C4-2B (cell line): Measurements from ENCODE around the gene ATP6V0E2.
"Not testable (repeated sequence)": the region's sequence is repeated elsewhere in the genome, so short reads cannot be mapped to it uniquely, and the experiment has no call there.

Experiments
- H3K27ac ChIP-seq: fragments of 450-650 bp; 2 replicates; pipeline ENCODE4 v1.5.1; 2017
- CTCF ChIP-seq: fragments of 450-650 bp; conservative IDR thresholded peaks from 2 replicates; pipeline ENCODE4 v1.5.1; 2017; ENCODE audit warnings: mild to moderate bottlenecking
- ZFX ChIP-seq: fragments of 450-650 bp; IDR thresholded peaks from 2 replicates; pipeline ENCODE4 v1.6.1; 2017

Gene ATP6V0E2

GRCh38 chr7:149887311-149887710 lies 13.5 kb downstream of the ATP6V0E2 start:
- H3K27ac ChIP-seq = no peak overlapping the region
- TF ChIP-seq CTCF (no peak), ZFX (no peak)

GRCh38 chr7:149890715-149891114 lies 16.9 kb downstream of the ATP6V0E2 start:
- not testable (repeated sequence) for H3K27ac ChIP-seq

- H3K27ac ChIP-seq = not testable (repeated sequence)
These were observed 21.2 kb downstream of the ATP6V0E2 start for GRCh38 chr7:149894957-149895356.

- H3K27ac ChIP-seq = not testable (repeated sequence)
These were observed 34.1 kb downstream of the ATP6V0E2 start for GRCh38 chr7:149907776-149908376.

GRCh38 chr7:149910219-149910618 lies 36.5 kb downstream of the ATP6V0E2 start:
- H3K27ac ChIP-seq = not testable (repeated sequence)

- not testable (repeated sequence) for H3K27ac ChIP-seq
These were observed 38.4 kb downstream of the ATP6V0E2 start for GRCh38 chr7:149912126-149912525.

GRCh38 chr7:149926414-149926813 lies 52.6 kb downstream of the ATP6V0E2 start:
- not testable (repeated sequence) for H3K27ac ChIP-seq
